GM12801 (cell line): Measurements from ENCODE around the gene ROPN1L.

Experiments used
- CTCF ChIP-seq: IDR thresholded peaks from one replicate; pipeline ENCODE4 v1.5.1; 2011; ENCODE audit warnings: control low read depth; ENCODE audit not compliant: insufficient read length; ENCODE audit errors: extremely low read depth

Gene ROPN1L

GRCh38 chr5:10467281-10468198 lies 25.9 kb downstream of the ROPN1L start:
- no peak for TF ChIP-seq CTCF

- no peak for TF ChIP-seq CTCF
These were observed 26.6 kb downstream of the ROPN1L start for GRCh38 chr5:10468256-10468655.

- no peak for TF ChIP-seq CTCF
These were observed 27.8 kb downstream of the ROPN1L start for GRCh38 chr5:10469253-10470050.

GRCh38 chr5:10470669-10471068 lies 29.0 kb downstream of the ROPN1L start:
- no peak for TF ChIP-seq CTCF

GRCh38 chr5:10471677-10472076 lies 30.0 kb downstream of the ROPN1L start:
- no peak for TF ChIP-seq CTCF

- no peak for TF ChIP-seq CTCF
These were observed 32.9 kb downstream of the ROPN1L start for GRCh38 chr5:10474521-10475075.
